DMS153 (cell line): ENCODE measurements around the gene CLRN3.

Experiments
- DNase-seq: peaks from one replicate; lab custom pipeline; 2025; lab: John Stamatoyannopoulos, UW

The CLRN3 gene

DNA sequence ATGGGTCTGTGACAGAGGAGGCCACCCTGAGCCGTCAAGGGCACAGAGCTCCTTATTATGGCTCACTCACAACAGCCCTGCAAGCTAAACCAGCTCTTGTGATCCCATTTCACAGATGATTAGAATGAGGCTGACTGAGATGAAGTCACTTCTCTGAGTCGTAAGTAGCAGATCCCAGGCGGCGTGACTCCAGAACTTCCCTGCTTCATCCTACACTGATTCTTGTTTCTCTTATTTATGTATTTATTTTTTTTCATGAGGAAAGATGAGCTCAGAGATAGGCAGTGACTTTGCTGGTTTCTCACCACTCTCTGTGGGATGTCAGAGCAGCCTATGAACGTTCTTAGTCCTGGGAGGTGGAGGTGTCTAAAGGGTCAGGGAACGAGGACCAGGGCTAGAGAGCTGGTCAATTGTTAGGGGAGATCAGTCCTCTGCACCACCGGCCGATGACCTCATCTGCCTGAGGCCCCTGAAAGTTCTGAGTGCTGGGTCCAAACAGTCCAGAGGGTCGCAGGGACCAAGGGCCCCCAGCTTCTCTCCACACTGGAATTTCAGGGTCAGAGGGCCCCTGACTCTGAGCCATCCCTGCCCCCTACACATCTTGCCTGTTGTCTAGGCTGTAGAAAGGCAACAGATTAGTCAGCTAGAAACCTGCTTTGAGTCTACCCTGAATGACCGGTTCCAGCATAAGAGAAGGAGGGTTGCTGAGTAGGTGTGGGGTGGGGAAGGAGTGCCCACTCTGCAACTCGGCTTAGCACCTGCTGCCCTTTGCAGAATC, 17.9 kb downstream of the CLRN3 start:
- DNase-seq: no peak

DNA sequence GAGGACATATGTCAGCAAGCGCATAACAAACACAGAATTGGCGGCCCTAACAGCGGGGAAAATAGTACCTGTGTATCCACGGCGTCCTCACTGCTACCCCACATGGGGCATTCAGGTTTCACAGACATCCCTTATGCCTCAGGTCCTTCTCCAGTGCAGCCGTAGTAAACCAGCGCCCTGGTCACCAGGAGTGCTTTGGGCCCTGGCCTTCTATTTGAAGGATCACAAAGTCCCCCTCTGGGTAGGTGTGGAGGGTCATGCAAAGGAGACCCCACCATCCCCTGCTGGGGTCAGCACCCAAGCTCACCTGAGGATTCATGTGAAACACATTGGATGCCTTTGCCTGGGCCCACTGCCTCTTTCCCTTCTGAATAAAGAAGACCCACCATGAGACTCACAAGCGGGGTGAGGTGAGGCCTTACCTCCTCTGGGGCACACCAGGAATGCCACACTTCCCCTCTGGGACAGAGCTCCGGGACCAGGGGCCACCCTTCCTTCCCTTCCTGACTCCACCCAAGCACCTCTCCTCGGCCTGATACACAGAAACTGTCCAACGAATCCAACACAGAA, 18.8 kb downstream of the CLRN3 start:
- no peak for DNase-seq

DNA sequence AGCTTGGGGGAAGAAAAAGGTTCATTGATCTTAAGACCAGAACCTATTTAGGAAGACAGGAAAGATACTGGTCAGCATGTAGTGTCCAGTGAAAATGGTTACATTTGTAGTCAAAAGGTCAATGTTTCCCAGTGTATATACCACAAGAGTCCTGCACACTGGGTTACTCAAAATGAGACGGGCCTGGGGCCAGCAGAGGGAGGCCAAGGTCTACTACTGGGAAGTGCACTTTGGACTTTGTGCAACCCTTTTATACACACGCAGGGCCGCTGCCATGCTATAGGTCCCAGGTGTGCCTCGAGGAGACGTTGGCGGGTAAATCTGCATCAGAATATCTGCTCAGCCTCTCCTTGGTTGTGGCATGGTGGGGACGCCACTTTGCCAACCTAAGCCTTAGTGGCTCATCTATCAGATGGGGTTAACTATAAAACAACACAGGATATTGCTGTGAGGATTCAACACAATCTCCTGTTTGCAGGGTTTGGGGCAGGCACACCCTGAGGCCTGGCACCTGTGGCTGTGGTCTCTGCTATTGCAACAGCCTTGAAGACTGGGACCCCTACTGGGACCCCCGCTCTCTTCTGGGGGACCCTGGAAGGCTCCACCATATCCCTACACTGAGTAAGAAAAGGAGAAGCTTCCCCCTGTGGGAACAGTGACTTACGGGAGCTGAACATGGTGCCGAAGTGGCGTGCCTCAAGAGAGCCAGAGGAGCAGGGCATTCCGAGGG, 19.7 kb downstream of the CLRN3 start:
- DNase-seq: no peak

DNA sequence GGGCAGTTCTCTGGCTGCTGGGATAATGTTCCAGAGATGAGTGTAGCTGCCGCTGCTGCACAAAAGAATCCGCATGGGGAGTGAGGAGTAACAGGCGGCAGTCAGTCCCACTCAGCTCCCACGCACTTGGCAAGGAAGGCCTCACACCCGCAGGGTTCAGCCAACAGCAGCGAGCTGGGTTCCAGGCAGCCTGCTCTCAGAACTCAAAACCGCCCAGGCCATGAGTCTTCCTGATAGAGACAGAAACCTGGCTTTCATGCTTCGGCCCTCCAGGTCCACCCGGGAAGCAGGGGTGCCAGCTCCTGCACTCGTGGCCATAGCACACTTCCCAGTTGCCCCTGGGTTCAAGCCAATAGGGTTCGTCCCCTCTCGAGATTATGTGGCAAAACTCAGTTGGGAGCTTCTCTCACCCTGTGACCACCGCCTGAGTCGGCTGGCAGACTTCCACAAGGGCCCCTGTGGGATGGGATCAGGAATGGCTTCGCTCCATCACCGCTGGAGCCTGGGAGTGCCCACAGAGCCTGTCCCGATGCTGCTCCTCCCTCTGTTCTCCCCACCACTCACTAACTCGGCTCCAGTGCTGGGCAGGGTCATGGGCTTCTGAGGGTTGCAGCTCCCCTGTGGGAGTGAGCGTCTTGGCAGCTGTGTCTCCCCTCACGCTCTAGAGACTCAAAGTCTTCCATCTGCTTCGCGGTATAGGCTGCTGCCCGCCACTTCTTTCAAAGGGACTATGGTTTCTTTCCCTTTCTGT, 20.6 kb downstream of the CLRN3 start:
- DNase-seq: no peak

DNA sequence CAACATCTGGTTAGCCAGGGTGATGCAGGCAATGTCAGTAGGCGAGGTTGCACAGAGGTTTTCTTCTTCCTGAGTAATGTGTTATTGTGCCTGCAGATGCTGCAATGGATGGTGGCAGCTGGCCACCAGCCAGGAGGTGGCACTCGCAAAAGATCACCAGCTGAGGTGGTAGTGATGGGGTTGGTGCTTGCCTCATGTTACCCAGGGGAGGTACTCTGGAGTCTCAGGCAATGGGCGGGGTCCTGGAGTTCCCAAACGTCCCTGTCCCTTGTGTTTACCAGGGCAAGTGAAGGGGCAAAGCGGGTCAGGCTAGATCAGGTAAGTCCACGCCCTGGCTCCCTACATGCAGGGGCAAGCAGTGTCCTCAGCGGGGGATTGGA, 21.1 kb downstream of the CLRN3 start:
- no peak for DNase-seq

DNA sequence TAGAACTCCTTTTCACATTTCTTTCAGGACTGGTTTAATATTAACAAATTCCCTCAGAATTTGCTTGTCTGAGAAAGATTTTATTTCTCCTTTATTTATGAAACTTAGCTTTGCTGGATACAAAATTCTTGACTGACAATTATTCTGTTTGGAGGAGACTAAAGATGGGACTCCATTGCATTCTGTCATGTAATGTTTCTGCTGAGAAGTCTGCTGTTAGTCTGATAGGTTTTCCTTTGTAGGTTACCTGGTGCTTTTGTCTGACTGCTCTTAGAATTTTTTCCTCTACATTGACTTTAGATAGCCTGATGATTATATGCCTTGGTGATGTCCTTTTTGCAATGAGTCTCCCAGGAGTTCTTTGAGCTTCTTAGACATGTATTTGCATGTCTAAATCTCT, 23.4 kb downstream of the CLRN3 start:
- DNase-seq: no peak

DNA sequence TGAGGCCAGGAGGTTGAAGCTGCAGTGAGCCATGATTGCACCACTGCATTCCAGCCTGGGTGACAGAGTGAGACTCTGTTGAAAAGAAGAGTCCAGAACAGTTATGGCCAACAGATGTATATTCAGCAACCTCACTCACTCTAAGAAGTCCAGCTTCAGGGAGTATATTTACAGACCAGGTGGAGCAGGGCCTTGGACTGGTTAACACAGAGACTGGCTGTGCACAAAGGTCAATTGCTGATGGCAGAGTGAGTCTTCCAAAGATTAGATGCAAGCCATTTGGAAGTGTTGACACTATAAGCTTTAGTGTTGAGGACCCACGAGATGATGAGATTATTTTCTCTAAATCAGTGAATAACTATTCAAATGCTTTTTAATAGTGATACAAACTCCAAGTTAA, 24.9 kb downstream of the CLRN3 start:
- no peak for DNase-seq

DNA sequence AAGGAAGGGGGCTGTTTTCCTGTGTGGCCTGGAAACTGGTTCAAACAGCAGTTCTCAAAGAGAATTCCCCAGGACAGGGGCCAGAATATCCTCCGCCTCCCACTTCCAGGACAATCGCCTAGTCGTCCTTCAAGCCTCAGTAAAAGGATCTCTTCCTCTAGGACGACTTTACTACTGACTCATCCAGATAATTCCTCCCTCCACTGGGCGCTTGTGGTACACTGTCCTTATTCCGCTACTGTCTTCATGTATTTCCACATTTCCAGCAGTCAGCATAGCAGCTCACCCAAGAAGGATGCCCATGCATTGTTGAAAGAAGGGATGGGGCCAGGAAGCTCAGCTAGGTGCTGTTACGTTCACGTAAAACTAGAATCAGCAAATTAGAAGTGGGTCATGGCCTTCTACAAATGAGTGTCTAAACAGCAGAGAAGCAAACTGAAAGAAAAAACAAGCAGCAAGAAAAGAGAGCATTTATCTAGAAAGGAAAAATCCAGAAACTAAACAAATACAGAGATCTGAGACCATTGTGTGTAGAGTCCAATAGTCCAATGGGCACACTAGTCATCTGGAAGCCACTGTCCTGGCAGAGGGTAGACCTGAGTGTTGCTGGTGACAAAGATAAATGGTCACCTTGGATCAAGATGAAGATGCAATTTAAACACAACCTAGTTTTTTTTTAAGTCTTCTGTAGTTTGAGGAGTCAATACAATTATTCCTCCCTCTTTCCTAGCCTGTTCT, 26.3 kb downstream of the CLRN3 start:
- no peak for DNase-seq

DNA sequence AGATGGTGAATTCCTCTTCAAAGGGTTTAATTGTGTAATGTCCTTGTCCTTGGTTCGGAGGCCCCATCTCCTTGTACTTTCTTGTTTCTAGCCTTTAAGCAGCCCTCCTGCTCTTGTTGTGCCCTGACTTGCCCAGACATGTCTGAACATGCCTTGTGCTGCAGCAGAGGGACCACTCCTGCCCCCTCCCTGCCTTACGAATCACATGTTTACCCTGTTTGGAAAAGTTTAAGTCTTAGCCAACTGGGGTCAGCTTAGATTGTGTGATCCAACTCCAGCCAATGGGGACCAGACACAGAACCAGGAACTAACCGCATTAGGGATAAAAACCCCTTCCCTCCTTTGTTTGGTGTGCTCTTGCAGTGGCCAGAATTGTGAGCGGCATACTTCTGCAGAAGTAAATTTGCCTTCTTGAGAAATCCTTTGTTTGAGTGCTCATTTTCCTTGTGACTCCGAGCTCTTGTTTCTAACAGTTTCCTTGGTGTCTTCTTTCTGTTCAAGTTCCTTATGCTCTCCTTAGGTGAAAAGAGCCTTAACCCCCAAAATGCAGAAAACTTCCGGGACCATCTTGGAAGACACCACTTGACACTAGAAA, 29.4 kb downstream of the CLRN3 start:
- DNase-seq: no peak

DNA sequence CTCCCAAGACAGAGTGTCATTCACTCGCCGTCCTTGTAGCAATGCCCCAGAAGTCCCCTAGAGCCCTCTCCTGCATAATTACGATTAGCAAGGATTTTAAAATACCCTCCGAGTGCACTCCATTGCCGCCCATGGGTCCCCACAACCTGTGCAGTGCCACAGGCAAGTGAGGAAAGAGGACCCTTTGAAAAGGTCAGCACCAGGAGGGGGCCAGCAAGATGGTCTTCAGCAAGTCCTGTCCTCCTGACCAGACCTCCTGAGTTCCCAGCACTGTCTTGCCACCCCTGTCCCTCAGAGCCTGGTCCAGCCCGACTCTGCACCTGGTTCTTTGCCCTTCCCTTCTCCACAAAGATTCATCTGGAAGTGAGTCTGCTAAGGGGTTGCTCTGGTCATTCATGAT, 32.1 kb downstream of the CLRN3 start:
- no peak for DNase-seq

DNA sequence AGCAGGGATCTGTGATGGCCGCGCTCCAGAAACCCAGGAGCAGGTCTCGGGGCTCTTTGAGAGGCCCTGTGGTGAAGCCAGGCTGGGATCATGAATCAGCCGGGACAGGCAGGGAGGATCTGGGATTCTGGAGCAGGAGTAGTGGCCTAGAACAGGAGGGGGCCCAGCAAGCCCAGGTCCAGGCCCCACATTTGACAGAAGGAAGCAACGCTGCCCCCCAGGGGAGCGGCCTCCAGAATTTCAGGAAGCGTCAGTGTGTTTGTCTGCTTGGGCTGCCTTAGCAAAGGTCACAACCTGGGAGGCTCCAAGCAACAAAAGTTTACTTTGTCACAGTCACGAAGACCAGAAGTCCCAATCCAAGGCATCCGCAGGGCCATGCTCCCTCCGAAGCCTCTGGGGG, 36.8 kb downstream of the CLRN3 start:
- DNase-seq: no peak

DNA sequence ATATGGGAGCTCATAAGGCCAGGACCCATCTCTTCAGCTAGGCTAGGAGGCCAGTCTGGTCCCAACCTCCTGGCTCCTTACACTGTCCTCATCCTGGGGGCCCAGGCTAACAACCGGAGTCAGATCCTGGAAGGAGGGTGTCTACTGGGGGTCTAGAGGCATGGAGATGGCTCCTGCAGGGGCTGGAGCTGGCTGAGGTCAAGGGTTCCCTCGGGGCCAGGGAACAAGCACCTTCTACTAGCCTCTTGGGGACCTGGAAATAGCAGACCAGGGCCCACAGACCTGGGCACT, 37.2 kb downstream of the CLRN3 start:
- DNase-seq: no peak

DNA sequence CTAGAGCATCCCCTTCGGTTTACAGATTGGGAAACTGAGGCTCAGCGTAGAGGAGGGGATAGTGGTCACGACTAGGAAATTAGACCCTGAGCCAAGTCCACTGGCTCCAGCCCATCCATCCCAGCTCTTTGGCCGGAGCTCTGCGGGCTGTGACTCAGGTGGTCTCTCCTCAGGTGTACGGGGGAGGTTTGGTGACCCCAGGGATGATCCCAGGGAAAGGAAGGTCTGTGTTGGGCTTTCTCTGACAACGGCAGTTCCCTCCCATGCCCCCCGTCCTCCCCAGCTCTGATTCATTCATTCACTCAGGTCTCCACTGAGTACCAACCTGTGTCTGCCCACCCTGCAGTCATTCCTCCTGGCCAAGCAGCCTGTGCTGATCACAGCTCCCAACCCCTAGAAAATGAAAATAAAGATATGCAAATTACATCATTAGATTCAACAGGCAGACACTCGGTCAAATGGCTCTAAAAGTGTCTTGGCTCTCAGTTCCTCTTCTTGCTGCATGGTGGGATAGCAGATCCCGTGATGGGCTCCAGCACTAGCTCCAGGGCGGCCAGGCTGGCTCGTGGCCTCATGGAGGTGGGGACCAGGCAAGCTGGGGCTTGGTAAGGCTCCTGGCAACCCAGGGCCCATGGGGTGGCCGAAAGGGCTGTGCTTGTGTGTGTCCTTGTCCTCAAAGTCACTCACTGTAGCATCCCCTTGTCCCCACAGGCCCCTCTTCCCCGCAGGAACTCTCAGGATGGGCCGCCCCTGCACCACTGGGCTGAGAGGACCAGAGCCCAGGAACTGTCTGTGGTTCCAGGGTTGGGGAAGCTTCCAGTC, 37.8 kb downstream of the CLRN3 start:
- DNase-seq: no peak

DNA sequence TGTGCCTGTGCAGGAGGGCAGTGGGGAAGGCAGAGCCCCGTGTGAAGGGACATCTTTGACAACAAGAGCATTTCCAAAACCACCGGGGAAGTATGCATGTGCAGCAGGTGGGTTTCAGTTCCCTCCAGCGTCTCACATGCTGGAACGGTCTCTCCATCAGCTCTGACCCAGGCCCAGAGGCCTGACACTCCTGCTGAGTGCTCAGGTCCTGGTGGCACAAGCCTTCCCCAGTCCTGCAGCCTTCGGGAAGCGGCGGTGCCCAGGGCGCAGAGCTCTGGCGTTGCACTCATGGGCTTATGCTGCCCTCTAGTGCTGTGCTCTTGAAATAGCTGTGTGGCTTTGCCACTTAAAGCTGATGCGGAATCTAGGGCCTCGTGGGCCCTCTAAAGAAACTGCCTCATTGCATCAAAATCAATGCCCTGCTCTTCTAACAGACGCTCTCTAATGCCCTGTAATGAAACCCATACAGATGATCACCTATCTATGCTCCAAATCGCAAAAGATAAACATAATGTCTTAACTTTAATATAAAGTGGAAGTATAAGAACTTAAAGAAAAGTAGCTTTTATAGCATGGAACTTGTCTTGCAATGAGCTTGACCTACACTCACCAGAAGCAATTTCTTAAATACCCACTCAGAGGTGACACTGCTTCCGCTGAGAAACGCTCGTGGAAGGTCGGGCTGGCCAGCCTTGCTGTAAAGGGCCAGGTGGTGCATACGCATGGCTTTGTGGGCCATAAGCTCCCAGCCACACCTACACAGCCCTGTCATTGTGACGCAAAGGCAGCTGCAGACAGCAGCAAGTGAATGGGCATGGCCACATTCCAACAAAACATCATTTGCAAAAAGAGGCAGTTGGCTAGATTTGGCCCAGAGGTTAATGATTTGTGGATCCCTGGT, 38.6 kb downstream of the CLRN3 start:
- peak; percentile 37 for DNase-seq

DNA sequence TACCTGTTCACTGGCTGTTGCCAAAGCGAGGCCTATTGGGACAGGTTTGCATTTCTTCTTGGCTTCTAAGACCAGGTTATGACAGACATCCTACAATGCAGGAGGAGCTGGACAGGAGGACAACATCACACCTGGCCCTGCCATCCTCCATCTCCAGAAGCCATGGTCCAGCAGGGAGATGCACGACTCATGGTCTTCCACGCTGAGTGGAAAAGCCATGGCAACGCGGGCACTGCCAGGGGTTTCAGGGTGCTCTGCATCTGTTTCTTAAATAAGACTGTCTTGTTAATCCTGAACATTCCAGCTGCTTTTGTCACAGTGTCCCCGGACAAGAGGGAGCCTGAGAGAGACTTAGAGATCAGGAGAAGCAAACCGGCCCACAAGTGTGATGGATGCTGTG, 40.3 kb downstream of the CLRN3 start:
- DNase-seq: no peak

DNA sequence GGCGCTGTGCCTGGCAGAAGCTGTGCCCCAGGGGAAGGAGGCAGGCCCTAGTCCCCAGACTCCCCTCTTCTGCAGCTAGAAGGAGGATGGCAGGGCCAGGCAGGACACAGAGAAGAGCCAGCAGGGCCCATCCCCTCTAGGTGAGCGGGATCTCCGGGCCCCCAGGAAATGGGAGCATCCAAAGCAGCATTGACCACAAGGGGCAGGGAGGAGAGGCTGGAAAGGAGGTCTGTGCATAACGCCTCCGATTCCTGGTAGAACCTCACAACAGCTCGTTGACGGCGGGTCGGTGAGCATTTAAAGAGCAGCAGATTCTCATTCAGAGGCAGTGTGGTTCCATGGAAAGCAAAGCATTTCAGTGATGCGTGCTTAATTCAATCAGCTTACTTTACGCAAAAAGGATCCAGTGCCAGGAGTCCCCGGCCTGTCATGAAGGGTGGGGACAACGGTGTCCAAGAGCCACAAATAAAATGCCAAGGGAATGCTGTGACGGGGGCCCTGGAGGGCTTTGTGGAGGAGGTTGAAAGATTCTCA, 41.0 kb downstream of the CLRN3 start:
- DNase-seq: no peak

DNA sequence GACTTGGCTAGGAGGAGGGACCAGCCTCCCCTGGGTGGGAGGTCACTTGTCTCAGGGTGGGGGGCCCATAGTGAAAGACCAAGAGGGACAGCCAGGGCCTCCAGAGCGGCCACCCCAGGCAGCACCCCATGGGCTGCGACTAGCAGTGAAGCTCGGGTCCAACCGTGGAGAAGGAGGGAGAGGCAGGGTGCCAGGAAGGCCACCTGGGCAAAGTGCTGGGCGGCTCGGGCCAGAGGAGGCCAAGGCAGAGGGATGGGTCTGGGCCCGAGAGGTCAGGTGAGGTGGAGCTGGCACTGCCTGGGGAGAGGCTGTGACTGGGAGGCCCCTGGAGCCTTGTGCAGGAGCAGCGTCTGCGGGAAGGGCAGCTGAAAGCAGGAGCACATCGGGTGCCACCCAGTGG, 41.8 kb downstream of the CLRN3 start:
- DNase-seq: no peak

DNA sequence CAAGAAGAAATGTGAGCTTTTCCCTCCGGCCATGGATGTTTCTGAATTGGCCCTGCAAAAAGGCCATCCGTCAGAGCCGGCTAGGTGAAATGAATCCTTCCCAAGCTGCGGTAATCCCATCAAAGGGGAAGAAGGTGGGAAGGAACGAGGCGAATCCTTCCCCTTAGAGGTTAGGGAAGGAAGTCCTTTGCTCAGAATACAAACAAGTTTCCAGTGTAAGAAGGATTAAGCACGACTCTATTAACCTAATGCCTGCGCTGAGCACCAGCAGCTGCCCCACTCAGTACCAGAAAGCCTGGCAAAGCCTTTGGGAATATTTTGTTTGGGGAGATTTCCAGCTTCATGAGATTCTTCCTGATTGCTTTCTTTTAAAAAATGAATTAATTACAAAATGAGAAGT, 42.8 kb downstream of the CLRN3 start:
- no peak for DNase-seq

DNA sequence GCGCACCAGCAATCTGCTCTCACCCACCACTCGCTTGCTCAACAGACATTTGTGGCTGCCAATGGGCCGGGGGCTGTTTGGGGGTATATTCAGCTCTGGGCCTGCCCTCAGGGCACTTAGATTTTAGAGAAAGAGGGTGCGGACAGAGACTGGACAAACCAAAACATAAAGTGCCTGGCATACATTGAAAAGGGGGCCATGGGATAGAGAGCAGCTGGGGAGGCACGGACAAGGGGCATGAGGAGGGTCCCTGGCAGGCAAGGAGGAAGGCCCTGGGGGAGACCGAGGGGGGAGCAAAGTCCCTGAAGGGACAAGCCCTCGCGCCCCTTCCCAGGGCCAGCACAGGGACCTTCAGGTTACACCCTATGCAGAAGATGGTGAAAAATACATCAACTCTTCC, 43.5 kb downstream of the CLRN3 start:
- no peak for DNase-seq

DNA sequence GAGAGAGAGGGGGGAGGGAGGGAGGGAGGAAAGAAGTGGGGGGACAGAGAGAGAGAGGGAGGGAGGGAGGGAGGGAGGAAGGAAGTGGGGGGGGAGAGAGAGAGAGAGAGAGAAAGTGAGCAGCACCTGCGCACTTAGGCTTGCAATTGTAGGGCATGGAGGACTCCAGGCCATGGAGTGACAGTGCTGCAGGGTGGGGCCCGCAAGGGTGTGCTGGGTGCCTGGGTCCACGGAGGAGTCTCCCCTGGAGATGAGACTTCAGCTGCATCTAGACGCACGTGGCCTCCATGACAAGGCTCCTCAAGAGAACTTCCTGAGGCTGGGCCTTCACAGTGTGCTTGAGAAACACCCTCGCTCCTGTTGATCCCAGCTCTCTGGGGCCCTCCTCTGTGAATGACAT, 44.5 kb downstream of the CLRN3 start:
- no peak for DNase-seq
